SHP77 treated with DMSO at 0.1 percent for 48 hours (cell line): ENCODE data around the gene TMEM213.
"Not testable (repeated sequence)": the region's sequence is repeated elsewhere in the genome, so short reads cannot be mapped to it uniquely, and the experiment has no call there.

ENCODE experiments used
- DNase-seq: peaks from one replicate; lab custom pipeline; 2025; lab: John Stamatoyannopoulos, UW

The TMEM213 gene

GRCh38 chr7:138797046-138797445, 748 bp upstream of the TMEM213 start:
- not testable (repeated sequence) for DNase-seq

GRCh38 chr7:138798836-138799235, 1.0 kb downstream of the TMEM213 start:
- DNase-seq, result no peak

GRCh38 chr7:138799336-138800000, 1.7 kb downstream of the TMEM213 start:
- DNase-seq, result no peak

GRCh38 chr7:138801256-138801655, 3.5 kb downstream of the TMEM213 start:
- DNase-seq, result no peak

- DNase-seq, result no peak
Measured at GRCh38 chr7:138802706-138803105, 4.9 kb downstream of the TMEM213 start.

GRCh38 chr7:138804618-138805017, 6.8 kb downstream of the TMEM213 start:
- DNase-seq, result no peak

- no peak for DNase-seq
Measured at GRCh38 chr7:138809346-138809745, 11.6 kb downstream of the TMEM213 start.

GRCh38 chr7:138811327-138811726, 13.5 kb downstream of the TMEM213 start:
- DNase-seq, result not testable (repeated sequence)

- DNase-seq, result no peak
Measured at GRCh38 chr7:138813945-138814344, 16.2 kb downstream of the TMEM213 start.

GRCh38 chr7:138814816-138815332, 17.1 kb downstream of the TMEM213 start:
- DNase-seq, result no peak

GRCh38 chr7:138816650-138817049, 18.9 kb downstream of the TMEM213 start:
- DNase-seq, result no peak

GRCh38 chr7:138819625-138820024, 21.8 kb downstream of the TMEM213 start:
- DNase-seq, result no peak

GRCh38 chr7:138821912-138822311, 24.1 kb downstream of the TMEM213 start:
- no peak for DNase-seq

GRCh38 chr7:138822867-138823535, 25.2 kb downstream of the TMEM213 start:
- DNase-seq, result no peak

GRCh38 chr7:138825049-138825721, 27.4 kb downstream of the TMEM213 start:
- no peak for DNase-seq

GRCh38 chr7:138828302-138828701, 30.5 kb downstream of the TMEM213 start:
- no peak for DNase-seq

GRCh38 chr7:138829335-138829734, 31.5 kb downstream of the TMEM213 start:
- no peak for DNase-seq

- no peak for DNase-seq
Measured at GRCh38 chr7:138832966-138833365, 35.2 kb downstream of the TMEM213 start.

- no peak for DNase-seq
Measured at GRCh38 chr7:138833596-138833995, 35.8 kb downstream of the TMEM213 start.

GRCh38 chr7:138834583-138834982, 36.8 kb downstream of the TMEM213 start:
- no peak for DNase-seq

GRCh38 chr7:138835087-138835486, 37.3 kb downstream of the TMEM213 start:
- no peak for DNase-seq

- DNase-seq, result peak; percentile 32
Measured at GRCh38 chr7:138837627-138838026, 39.8 kb downstream of the TMEM213 start.

- peak; percentile 38 for DNase-seq
Measured at GRCh38 chr7:138838166-138838565, 40.4 kb downstream of the TMEM213 start.
